GM23248 (cell line): Measurements from ENCODE around the gene PIH1D1.

Experiments
- EZH2 ChIP-seq: fragments of 200-600 bp; sonication (generic); IDR thresholded peaks from 2 replicates; pipeline ENCODE4 v1.6.1; 2018; ENCODE audit warnings: antibody characterized with exemption, mild to moderate bottlenecking; ENCODE audit not compliant: insufficient read depth, poor library complexity, severe bottlenecking
- EZH2phosphoT487 ChIP-seq: fragments of 200-600 bp; sonication (generic); IDR thresholded peaks from 2 replicates; pipeline ENCODE4 v1.6.1; 2018; ENCODE audit warnings: antibody characterized with exemption, moderate library complexity, mild to moderate bottlenecking, low read depth; ENCODE audit not compliant: insufficient read depth

- no peak for TF ChIP-seq EZH2phosphoT487
- no peak for TF ChIP-seq EZH2
Observed at GRCh38 chr19:49418511-49418910, 33.1 kb downstream of the PIH1D1 start.
